Trophoblast cell (in vitro differentiated cells and primary cell): Measurements from ENCODE around the gene C10orf67. TPM values are rescaled to one million over a fixed set of nuclear protein-coding genes. Genes with fewer than 3 reads are reported as not detected.
"Not testable (repeated sequence)": the region's sequence is repeated elsewhere in the genome, so short reads cannot be mapped to it uniquely, and the experiment has no call there.

ENCODE experiments used
- DNase-seq, 2 donors: peaks; one replicate each; pipeline ENCODE4 v3.0.0-alpha.2; 2016
- H2AFZ ChIP-seq: 2 replicates; pipeline ENCODE4 v1.6.1; 2013; ENCODE audit warnings: low read length, moderate library complexity, mild to moderate bottlenecking; ENCODE audit not compliant: insufficient read depth, poor library complexity
- H2AK5ac ChIP-seq: 2 replicates; pipeline ENCODE4 v1.6.1; 2013; ENCODE audit warnings: mild to moderate bottlenecking, low read length
- H2BK120ac ChIP-seq: 2 replicates; pipeline ENCODE4 v1.6.1; 2013; ENCODE audit warnings: low read length, mild to moderate bottlenecking, moderate library complexity; ENCODE audit not compliant: insufficient read depth, poor library complexity
- H2BK12ac ChIP-seq: 2 replicates; pipeline ENCODE4 v1.6.1; 2013; ENCODE audit warnings: mild to moderate bottlenecking, low read length, moderate library complexity
- H2BK5ac ChIP-seq: 2 replicates; pipeline ENCODE4 v1.6.1; 2013; ENCODE audit warnings: low read length, low read depth, moderate library complexity, mild to moderate bottlenecking; ENCODE audit not compliant: poor library complexity
- H3K14ac ChIP-seq: 2 replicates; pipeline ENCODE4 v1.6.1; 2013; ENCODE audit warnings: mild to moderate bottlenecking, low read length
- H3K18ac ChIP-seq: 2 replicates; pipeline ENCODE4 v1.6.1; 2013; ENCODE audit warnings: mild to moderate bottlenecking, low read length
- H3K23ac ChIP-seq: 2 replicates; pipeline ENCODE4 v1.6.1; 2013; ENCODE audit warnings: low read length
- H3K27ac ChIP-seq: 2 replicates; pipeline ENCODE4 v1.5.1; 2013; ENCODE audit warnings: low read depth, mild to moderate bottlenecking, inconsistent platforms, low read length, moderate library complexity
- H3K27me3 ChIP-seq: 2 replicates; pipeline ENCODE4 v1.6.1; 2013; ENCODE audit warnings: inconsistent platforms, mild to moderate bottlenecking, low read length, moderate library complexity; ENCODE audit not compliant: insufficient read depth
- H3K36me3 ChIP-seq, 2 experiments: 1 replicate in 1 of 2; 2 replicates in 1 of 2; pipeline ENCODE4 v1.6.1; 2013; ENCODE audit warnings: low read length in 2 of 2, mild to moderate bottlenecking in 2 of 2, moderate library complexity in 1 of 2; ENCODE audit not compliant: insufficient read depth in 2 of 2, control insufficient read depth in 1 of 2
- H3K4ac ChIP-seq: 2 replicates; pipeline ENCODE4 v1.6.1; 2013; ENCODE audit warnings: low read depth, mild to moderate bottlenecking, low read length, moderate library complexity
- H3K4me1 ChIP-seq, 2 experiments: 1 replicate in 1 of 2; 2 replicates in 1 of 2; pipeline ENCODE4 v1.6.1; 2013; ENCODE audit warnings: low read length in 2 of 2, mild to moderate bottlenecking in 2 of 2, moderate library complexity in 1 of 2; ENCODE audit not compliant: insufficient read depth in 2 of 2, control insufficient read depth in 1 of 2
- H3K4me2 ChIP-seq: 2 replicates; pipeline ENCODE4 v1.6.1; 2013; ENCODE audit warnings: inconsistent platforms, mild to moderate bottlenecking, low read length, moderate library complexity
- H3K4me3 ChIP-seq: 2 replicates; pipeline ENCODE4 v1.5.1; 2013; ENCODE audit warnings: mild to moderate bottlenecking, low read depth, low read length, inconsistent platforms
- H3K79me1 ChIP-seq: one replicate; pipeline ENCODE4 v1.6.1; 2013; ENCODE audit warnings: low read length
- H3K79me2 ChIP-seq: 2 replicates; pipeline ENCODE4 v1.6.1; 2013; ENCODE audit warnings: low read length, mild to moderate bottlenecking; ENCODE audit not compliant: control insufficient read depth, insufficient read depth, poor library complexity
- H3K9ac ChIP-seq: 2 replicates; pipeline ENCODE4 v1.6.1; 2013; ENCODE audit warnings: mild to moderate bottlenecking, low read length
- H3K9me3 ChIP-seq: 2 replicates; pipeline ENCODE4 v1.6.1; 2013; ENCODE audit warnings: low read depth, mild to moderate bottlenecking, control low read depth, inconsistent platforms, low read length; ENCODE audit not compliant: insufficient read depth
- H4K12ac ChIP-seq: 2 replicates; pipeline ENCODE4 v1.6.1; 2013; ENCODE audit warnings: low read depth, mild to moderate bottlenecking, low read length, moderate library complexity
- H4K8ac ChIP-seq: 2 replicates; pipeline ENCODE4 v1.6.1; 2013; ENCODE audit warnings: low read depth, mild to moderate bottlenecking, low read length, moderate library complexity
- H4K91ac ChIP-seq: one replicate; pipeline ENCODE4 v1.6.1; 2013; ENCODE audit warnings: low read depth, mild to moderate bottlenecking, low read length, moderate library complexity
- WGBS: extraction: QIAGEN DNeasy Blood & Tissue Kit; methylation state at CpG from one replicate; pipeline ENCODE4 v1.1.7; 2013; ENCODE audit warnings: missing lambda C conversion rate; ENCODE audit not compliant: insufficient read length, insufficient coverage; ENCODE audit errors: extremely low coverage; 5-methylcytosine and 5-hydroxymethylcytosine counted together
- polyA plus RNA-seq: library from polyadenylated mRNA; stranded (reverse); fragments of 200-250 nt; gene quantifications from 2 replicates; pipeline ENCODE4 v1.2.3, GENCODE V29; 2013

The C10orf67 gene
- not detected in 2 replicates for polyA plus RNA-seq

GRCh38 chr10:23344241-23344841, at the start of gene C10orf67:
Gene C10orf67 (minus strand): TSS chr10:23344797. CDS start chr10:23344774, 23 bp downstream.
- H2BK120ac ChIP-seq, result no peak within 1 kb of the TSS
- H3K14ac ChIP-seq, result no peak within 1 kb of the TSS
- no peak within 1 kb of the TSS for H3K9ac ChIP-seq
- peak; percentile 70 to 77 for DNase-seq
- H2AK5ac ChIP-seq, result no peak within 1 kb of the TSS
- no peak within 1 kb of the TSS for H4K91ac ChIP-seq
- H3K27me3 ChIP-seq, result peaks cover 15% of the 10 kb centered on the region
- H3K9me3 ChIP-seq, result no peaks in the 10 kb centered on the region
- no CpG with 5 or more reads among the region's 31 CpGs for WGBS
- H2AFZ ChIP-seq, result peak within 1 kb of the TSS; percentile 23
- no peak within 1 kb of the TSS for H2BK5ac ChIP-seq
- no peaks in the 10 kb centered on the region for H3K36me3 ChIP-seq
- H3K79me1 ChIP-seq, result no peaks in the 10 kb centered on the region
- H3K79me2 ChIP-seq, result no peaks in the 10 kb centered on the region
- peak within 1 kb of the TSS; percentile 71 for H3K4me2 ChIP-seq
- H3K4ac ChIP-seq, result no peak within 1 kb of the TSS
- no peak within 1 kb of the TSS for H2BK12ac ChIP-seq
- peak within 1 kb of the TSS; percentile 59 for H3K4me3 ChIP-seq
- H4K12ac ChIP-seq, result no peak within 1 kb of the TSS
- no peak within 1 kb of the TSS for H3K18ac ChIP-seq
- H3K27ac ChIP-seq, result no peak within 1 kb of the TSS
- H4K8ac ChIP-seq, result no peak within 1 kb of the TSS
- peaks cover 3 to 5% of the 10 kb centered on the region in 2 experiments for H3K4me1 ChIP-seq
- no peak within 1 kb of the TSS for H3K23ac ChIP-seq

- Histone ChIP-seq H3K14ac (no peak overlapping the region), H3K9ac (no peak overlapping the region), H2BK120ac (no peak overlapping the region), H4K91ac (no peak overlapping the region), H3K79me2 (no peaks in the 10 kb centered on the region), H3K27ac (no peak overlapping the region), H3K9me3 (no peaks in the 10 kb centered on the region), H4K8ac (no peak overlapping the region), H3K36me3 (no peaks in the 10 kb centered on the region), H3K4ac (no peak overlapping the region), H3K79me1 (no peaks in the 10 kb centered on the region), H3K4me3 (no peak overlapping the region), H2BK12ac (no peak overlapping the region), H3K23ac (no peak overlapping the region), H3K4me2 (no peak overlapping the region), H3K4me1 (no peaks in the 10 kb centered on the region), H2AK5ac (no peak overlapping the region), H4K12ac (no peak overlapping the region), H3K18ac (no peak overlapping the region), H3K27me3 (no peaks in the 10 kb centered on the region), H2AFZ (no peak overlapping the region), H2BK5ac (no peak overlapping the region)
- no peak for DNase-seq
- WGBS, result no CpG with 5 or more reads among the region's 2 CpGs
These were observed 47.2 kb upstream of the C10orf67 start for GRCh38 chr10:23391821-23392220.

- no CpG with 5 or more reads among the region's 4 CpGs for WGBS
- Histone ChIP-seq H3K4me2 (no peak overlapping the region), H4K8ac (no peak overlapping the region)
These were observed 46.2 kb upstream of the C10orf67 start for GRCh38 chr10:23390809-23391208.

GRCh38 chr10:23390408-23390807, 45.8 kb upstream of the C10orf67 start:
- H3K23ac ChIP-seq, H2AFZ ChIP-seq, H3K4me1 ChIP-seq, H2BK120ac ChIP-seq, H4K8ac ChIP-seq, H2AK5ac ChIP-seq, H3K14ac ChIP-seq, H3K9ac ChIP-seq, H3K4me3 ChIP-seq, H3K27me3 ChIP-seq, H3K36me3 ChIP-seq, H4K12ac ChIP-seq, H3K27ac ChIP-seq, H3K9me3 ChIP-seq, H2BK5ac ChIP-seq, H3K79me1 ChIP-seq, DNase-seq, H2BK12ac ChIP-seq, H3K4ac ChIP-seq, H4K91ac ChIP-seq, H3K79me2 ChIP-seq, H3K4me2 ChIP-seq, H3K18ac ChIP-seq: not testable (repeated sequence)
- no CpG with 5 or more reads among the region's 10 CpGs for WGBS

More at GRCh38 chr10:23390809-23391208, 46.2 kb upstream of the C10orf67 start:
- Histone ChIP-seq H2AK5ac (no peak overlapping the region), H3K18ac (no peak overlapping the region), H2BK5ac (no peak overlapping the region), H4K12ac (no peak overlapping the region), H2BK120ac (no peak overlapping the region), H3K4ac (no peak overlapping the region), H2BK12ac (no peak overlapping the region), H3K4me1 (no peaks in the 10 kb centered on the region), H3K36me3 (no peaks in the 10 kb centered on the region), H3K79me2 (no peaks in the 10 kb centered on the region), H3K14ac (no peak overlapping the region), H4K91ac (no peak overlapping the region), H3K4me3 (no peak overlapping the region), H3K27ac (no peak overlapping the region), H3K79me1 (no peaks in the 10 kb centered on the region), H2AFZ (no peak overlapping the region), H3K9ac (no peak overlapping the region), H3K27me3 (no peaks in the 10 kb centered on the region), H3K9me3 (no peaks in the 10 kb centered on the region), H3K23ac (no peak overlapping the region)
- peak; percentile 63 to 83 for DNase-seq
